GM21390 (cell line): ENCODE results near the gene SLAIN1.

Source experiments
- ATAC-seq: cut with Tn5 transposase; IDR thresholded peaks from one replicate; pipeline ENCODE4 v1.9.1; 2021; ENCODE audit not compliant: unreplicated experiment

Gene SLAIN1

DNA sequence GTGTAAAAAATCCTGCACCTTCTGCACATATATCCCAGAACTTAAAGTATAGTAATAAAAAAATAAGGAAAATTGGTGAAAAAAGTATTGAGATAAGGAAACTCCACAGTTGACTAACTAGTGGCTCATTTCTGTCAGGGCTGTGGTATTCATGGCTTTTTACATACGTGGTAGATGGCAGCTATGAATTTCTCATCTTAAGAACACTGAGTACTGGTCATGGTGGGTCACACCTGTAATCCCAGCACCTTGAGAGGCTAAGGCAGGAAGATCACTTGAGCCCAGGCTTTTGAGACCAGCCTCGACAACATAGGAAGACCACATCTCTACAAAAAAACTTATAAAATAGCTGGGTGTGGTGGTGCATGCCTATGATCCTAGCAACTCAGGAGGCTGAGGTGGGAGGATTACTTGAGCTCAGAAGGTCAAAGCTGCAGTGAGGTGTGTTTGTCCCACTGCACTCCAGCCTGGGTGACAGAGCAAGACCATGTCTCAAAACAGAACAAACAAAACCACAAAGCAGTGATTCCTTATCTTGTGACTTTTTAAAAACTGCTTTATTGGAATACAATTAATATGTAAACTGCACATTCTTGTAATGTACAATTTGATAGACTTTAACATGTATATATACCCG is 16.8 kb downstream of the SLAIN1 start:
- ATAC-seq = no peak

GRCh38 chr13:77715233-77715891 is 17.9 kb downstream of the SLAIN1 start:
- peak; percentile 68 for ATAC-seq

DNA sequence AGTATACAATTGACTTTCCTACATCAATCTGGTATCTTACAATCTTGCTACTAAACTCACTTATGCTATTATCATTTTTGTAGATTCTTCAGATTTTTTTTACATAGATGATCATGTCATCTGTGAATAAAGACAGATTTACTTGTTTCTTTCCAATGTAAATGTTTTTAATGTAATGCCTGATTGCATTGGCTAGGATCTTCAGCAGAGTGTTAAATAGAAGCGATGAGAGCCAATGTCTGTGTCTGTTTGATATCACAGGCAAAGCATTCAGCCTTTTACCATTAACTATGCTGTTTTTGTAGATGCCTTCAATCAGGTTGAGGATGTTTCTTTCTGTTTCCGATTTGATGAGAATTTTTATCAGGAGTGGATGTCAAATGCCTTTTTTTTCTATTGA is 19.2 kb downstream of the SLAIN1 start:
- no peak for ATAC-seq

- no peak for ATAC-seq
Measured at GRCh38 chr13:77717508-77717907, 20.0 kb downstream of the SLAIN1 start.

GRCh38 chr13:77719128-77719527 is 21.6 kb downstream of the SLAIN1 start:
- ATAC-seq = no peak

DNA sequence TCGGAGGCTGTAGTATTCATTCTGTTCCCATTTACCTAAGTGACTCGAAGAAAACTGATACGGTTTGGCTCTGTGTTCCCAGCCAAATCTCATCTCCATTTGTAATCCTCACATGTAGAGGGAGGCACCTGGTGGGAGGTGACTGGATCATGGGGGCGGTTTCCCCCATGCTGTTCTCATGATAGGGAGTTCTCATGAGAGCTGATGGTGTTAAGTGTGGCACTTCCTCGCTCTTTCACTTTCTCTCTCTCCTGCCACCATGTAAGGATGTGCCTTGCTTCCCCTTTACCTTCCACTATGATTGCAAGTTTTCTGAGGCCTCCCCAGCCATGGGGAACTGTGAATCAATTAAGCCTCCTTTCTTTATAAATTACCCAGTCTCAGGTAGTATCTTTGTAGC is 23.5 kb downstream of the SLAIN1 start:
- ATAC-seq = peak; percentile 28

- ATAC-seq = peak; percentile 54
Measured at GRCh38 chr13:77724092-77724491, 26.6 kb downstream of the SLAIN1 start.

GRCh38 chr13:77725071-77725470 is 27.6 kb downstream of the SLAIN1 start:
- ATAC-seq = no peak

GRCh38 chr13:77728265-77729125 is 31.0 kb downstream of the SLAIN1 start:
- no peak for ATAC-seq

- peak; percentile 97 for ATAC-seq
Measured at GRCh38 chr13:77729502-77730221, 32.2 kb downstream of the SLAIN1 start.

DNA sequence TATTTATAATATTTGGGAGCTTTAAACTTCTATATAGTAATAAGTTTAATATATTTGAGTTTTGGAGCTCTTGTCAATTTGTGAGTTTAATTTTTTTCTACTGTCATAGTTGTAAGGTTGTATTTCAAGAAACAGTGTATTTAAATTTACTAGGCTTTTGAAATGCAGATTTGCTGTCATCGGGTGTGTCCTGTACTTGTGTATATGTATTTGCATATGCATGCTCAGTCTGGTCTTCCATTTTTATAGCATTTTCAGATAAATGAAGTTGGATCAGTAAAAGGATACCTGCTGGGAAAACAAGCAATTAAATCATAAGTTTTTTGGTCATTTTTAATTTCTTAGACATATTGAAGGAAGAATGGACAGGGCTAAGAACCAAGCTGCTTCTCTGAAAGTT is 33.1 kb downstream of the SLAIN1 start:
- no peak for ATAC-seq

- ATAC-seq = no peak
Measured at GRCh38 chr13:77732287-77732686, 34.8 kb downstream of the SLAIN1 start.

DNA sequence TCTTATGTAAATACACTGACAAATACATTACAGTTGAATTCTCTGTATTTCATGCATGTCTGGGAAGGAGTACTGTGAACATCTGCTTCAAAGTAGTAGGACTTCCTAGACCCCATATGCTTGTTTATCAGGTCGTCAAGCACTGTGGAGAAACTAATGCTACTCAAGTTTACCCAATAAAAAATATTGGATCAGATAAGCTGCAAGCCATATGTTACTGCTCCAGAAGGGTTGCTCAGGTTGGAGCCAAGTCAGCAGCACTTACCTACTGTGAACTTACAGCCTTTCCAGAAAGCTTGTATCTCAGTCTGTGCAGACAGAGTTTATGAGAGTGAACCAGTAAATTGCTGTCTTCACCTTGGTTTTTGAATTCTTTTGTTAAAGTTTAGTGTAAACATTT is 36.2 kb downstream of the SLAIN1 start:
- no peak for ATAC-seq

- ATAC-seq = peak; percentile 71
Measured at GRCh38 chr13:77737583-77738200, 40.2 kb downstream of the SLAIN1 start.

DNA sequence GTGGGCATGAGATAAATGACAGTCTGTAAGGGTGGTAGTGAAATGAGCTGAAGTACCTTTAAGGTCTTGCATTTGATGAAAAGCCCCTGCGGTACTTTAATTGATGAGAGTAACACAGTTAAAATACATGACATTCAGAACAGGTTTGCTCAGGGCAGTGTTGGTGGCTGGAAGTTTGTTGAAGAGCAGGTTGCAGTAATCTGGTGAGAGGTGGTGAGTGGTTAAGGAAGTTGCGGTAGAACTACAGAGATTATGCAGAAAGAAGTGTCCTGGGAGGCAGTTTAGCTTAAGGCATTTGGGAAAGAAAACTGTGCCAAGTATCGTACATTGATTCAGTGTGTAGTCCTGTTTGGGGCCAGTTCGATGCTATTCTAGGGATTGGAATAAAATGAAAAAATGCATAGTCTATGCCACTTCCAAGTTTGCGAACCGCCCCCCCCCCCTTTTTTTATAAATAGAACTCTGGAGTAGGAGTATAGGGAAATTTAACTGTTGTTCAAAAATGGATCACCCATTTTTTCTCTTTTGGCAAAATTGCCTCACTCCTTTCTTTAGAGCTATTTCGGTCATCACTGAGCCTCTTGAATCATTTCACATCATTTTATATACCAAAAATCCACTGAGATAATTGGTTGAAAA is 42.7 kb downstream of the SLAIN1 start:
- ATAC-seq = no peak

GRCh38 chr13:77740931-77741596 is 43.6 kb downstream of the SLAIN1 start:
- ATAC-seq = no peak

DNA sequence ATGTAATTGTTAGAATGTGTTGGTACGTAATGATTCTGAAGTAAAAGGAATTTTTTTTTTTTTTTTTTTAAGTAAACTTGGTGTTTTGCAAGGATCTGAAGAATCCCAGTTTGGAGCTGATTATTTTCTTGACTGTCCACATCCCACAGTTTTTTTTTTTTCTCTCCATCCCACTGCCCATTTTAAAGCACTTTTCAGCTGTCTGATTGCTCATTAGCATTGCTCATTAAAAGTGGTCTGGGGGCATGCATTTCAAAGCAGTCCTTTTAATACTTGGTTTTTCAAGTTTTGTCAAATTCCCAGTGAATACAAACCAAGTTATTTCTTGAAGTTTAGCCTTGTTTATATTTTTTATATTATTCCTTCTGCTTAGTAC is 44.1 kb downstream of the SLAIN1 start:
- no peak for ATAC-seq

GRCh38 chr13:77742801-77743200 is 45.3 kb downstream of the SLAIN1 start:
- ATAC-seq = no peak

- no peak for ATAC-seq
Measured at GRCh38 chr13:77745784-77746183, 48.3 kb downstream of the SLAIN1 start.

DNA sequence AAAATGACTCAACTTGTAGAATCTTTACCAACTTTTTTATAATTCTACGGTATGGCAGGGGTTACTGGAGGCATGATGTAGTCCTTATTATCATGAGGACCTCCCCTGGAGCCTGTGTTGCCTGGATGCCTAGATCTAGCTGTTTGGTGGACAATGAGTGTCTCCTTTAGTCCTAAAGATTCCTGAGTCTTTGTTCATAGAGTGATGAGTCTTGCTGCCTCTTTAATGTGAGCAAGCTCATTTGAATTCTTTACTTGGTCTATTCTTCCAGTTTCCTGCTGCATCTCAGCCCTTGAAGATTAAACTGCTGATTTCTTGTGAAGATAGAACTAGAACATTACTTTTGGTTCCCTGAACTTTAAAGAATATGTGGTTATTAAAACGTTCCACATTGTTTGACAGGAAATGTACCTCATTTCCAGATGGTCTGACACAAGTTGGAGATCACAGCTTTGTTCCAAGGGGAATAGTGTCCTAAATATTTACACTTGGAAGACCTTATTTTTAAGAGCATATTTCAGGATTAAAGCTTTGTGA is 51.9 kb downstream of the SLAIN1 start:
- no peak for ATAC-seq
